Stimulated activated CD8-positive, alpha-beta memory T cell treated with anti-CD3 and anti-CD28 coated beads, Interleukin-12 subunit alpha, Interleukin-12 subunit beta, amount 100 ng/mL, for 1 hour (primary cell): ENCODE measurements around the gene ETFA.

Source experiments
- DNase-seq: peaks from one replicate; pipeline ENCODE4 v3.0.0-alpha.2; 2020; ENCODE audit warnings: low read depth

Gene ETFA

GRCh38 chr15:76215634-76216033 is 95.6 kb downstream of the ETFA start:
- DNase-seq: no peak

GRCh38 chr15:76209942-76210341 is 101.3 kb downstream of the ETFA start:
- DNase-seq: no peak

- no peak for DNase-seq
Observed at GRCh38 chr15:76209523-76209922, 101.7 kb downstream of the ETFA start.

GRCh38 chr15:76208786-76209424 is 102.4 kb downstream of the ETFA start:
- DNase-seq: no peak

GRCh38 chr15:76208084-76208785 is 103.0 kb downstream of the ETFA start:
- DNase-seq: no peak

GRCh38 chr15:76206325-76206976 is 104.8 kb downstream of the ETFA start:
- DNase-seq: no peak

- no peak for DNase-seq
Observed at GRCh38 chr15:76204916-76205460, 106.3 kb downstream of the ETFA start.

GRCh38 chr15:76204109-76204845 is 107.0 kb downstream of the ETFA start:
- no peak for DNase-seq

GRCh38 chr15:76203346-76204108 is 107.7 kb downstream of the ETFA start:
- no peak for DNase-seq

- no peak for DNase-seq
Observed at GRCh38 chr15:76201536-76202255, 109.6 kb downstream of the ETFA start.

- no peak for DNase-seq
Observed at GRCh38 chr15:76200641-76201105, 110.6 kb downstream of the ETFA start.

GRCh38 chr15:76200083-76200465 is 111.2 kb downstream of the ETFA start:
- no peak for DNase-seq

- no peak for DNase-seq
Observed at GRCh38 chr15:76199106-76200082, 111.9 kb downstream of the ETFA start.

- no peak for DNase-seq
Observed at GRCh38 chr15:76198456-76199105, 112.7 kb downstream of the ETFA start.

GRCh38 chr15:76197703-76198455 is 113.4 kb downstream of the ETFA start:
- DNase-seq: no peak

GRCh38 chr15:76196269-76197231 is 114.7 kb downstream of the ETFA start:
- DNase-seq: no peak
